Hepatocyte (in vitro differentiated cells): ENCODE results near the gene CXCR5. TPM values are rescaled to one million over a fixed set of nuclear protein-coding genes. Genes with fewer than 3 reads are reported as not detected.

Source experiments
- DNase-seq: peaks from one replicate; pipeline ENCODE4 v3.0.0-alpha.2; 2016; ENCODE audit warnings: low spot score
- H2AFZ ChIP-seq: fragments of 200-600 bp; sonication (generic); 2 replicates; pipeline ENCODE4 v1.6.0; 2016; ENCODE audit warnings: antibody characterized with exemption, mild to moderate bottlenecking
- H3K27ac ChIP-seq: fragments of 200-600 bp; sonication (generic); 2 replicates; pipeline ENCODE4 v1.5.1; 2016; ENCODE audit warnings: mild to moderate bottlenecking
- H3K27me3 ChIP-seq: fragments of 200-600 bp; sonication (generic); 2 replicates; pipeline ENCODE4 v1.6.1; 2016
- H3K36me3 ChIP-seq: fragments of 200-600 bp; sonication (generic); replicated peaks from 2 replicates; pipeline ENCODE4 v1.5.1; 2016; ENCODE audit warnings: low read depth; ENCODE audit not compliant: insufficient read depth
- H3K4me1 ChIP-seq: fragments of 200-600 bp; sonication (generic); 2 replicates; pipeline ENCODE4 v1.5.1; 2016; ENCODE audit warnings: mild to moderate bottlenecking, moderate library complexity; ENCODE audit not compliant: insufficient read depth
- H3K4me2 ChIP-seq: fragments of 200-600 bp; sonication (generic); 2 replicates; pipeline ENCODE4 v1.6.0; 2016
- H3K4me3 ChIP-seq: fragments of 200-600 bp; sonication (generic); 2 replicates; pipeline ENCODE4 v1.5.1; 2016; ENCODE audit warnings: mild to moderate bottlenecking
- H3K79me2 ChIP-seq: fragments of 200-600 bp; sonication (generic); 2 replicates; pipeline ENCODE4 v1.6.0; 2017; ENCODE audit warnings: mild to moderate bottlenecking
- H3K9me2 ChIP-seq: fragments of 200-600 bp; sonication (generic); replicated peaks from 2 replicates; pipeline ENCODE4 v1.6.0; 2017; ENCODE audit warnings: mild to moderate bottlenecking; ENCODE audit not compliant: insufficient read depth
- H3K9me3 ChIP-seq: fragments of 200-600 bp; sonication (generic); 2 replicates; pipeline ENCODE4 v1.5.1; 2016; ENCODE audit warnings: low read depth, mild to moderate bottlenecking
- H4K20me1 ChIP-seq: fragments of 200-600 bp; sonication (generic); 2 replicates; pipeline ENCODE4 v1.6.0; 2016; ENCODE audit warnings: mild to moderate bottlenecking; ENCODE audit not compliant: insufficient read depth, poor library complexity, severe bottlenecking
- EZH2 ChIP-seq: fragments of 200-600 bp; sonication (generic); IDR thresholded peaks from 2 replicates; pipeline ENCODE4 v1.6.1; 2016; ENCODE audit warnings: antibody characterized with exemption, mild to moderate bottlenecking, borderline replicate concordance
- EZH2phosphoT487 ChIP-seq: fragments of 200-600 bp; sonication (generic); IDR thresholded peaks from one replicate; pipeline ENCODE4 v1.6.1; 2018; ENCODE audit warnings: antibody characterized with exemption, mild to moderate bottlenecking, low read depth, moderate library complexity; ENCODE audit not compliant: unreplicated experiment, severe bottlenecking
- WGBS: methylation state at CpG from one replicate; pipeline ENCODE4 v1.1.6; 2016; ENCODE audit warnings: low lambda C conversion rate; ENCODE audit errors: missing lambda C conversion rate; 5-methylcytosine and 5-hydroxymethylcytosine counted together
- polyA plus RNA-seq: library from polyadenylated mRNA; unstranded; fragments of >200 nt; fragmentation: Nextera tagmentation; extraction: Ambion mirVana; gene quantifications from 2 replicates; pipeline ENCODE4 v1.2.1, GENCODE V29; 2016
- total RNA-seq: library from RNA; depleted of rRNA; stranded (reverse); fragments of >200 nt; gene quantifications from 2 replicates; pipeline ENCODE4 v1.2.3, GENCODE V29; 2014
- TF ChIP-seq, protein P1 (sequence below): fragments of 200-600 bp; sonication (generic); IDR thresholded peaks from 2 replicates; pipeline ENCODE4 v1.5.1; 2016; ENCODE audit warnings: antibody characterized with exemption, mild to moderate bottlenecking; ENCODE audit not compliant: poor library complexity

CXCR5 gene
- total and polyA plus RNA-seq, 2 experiments from 2014 or later = 0.11 TPM; not detected in 1

DNA sequence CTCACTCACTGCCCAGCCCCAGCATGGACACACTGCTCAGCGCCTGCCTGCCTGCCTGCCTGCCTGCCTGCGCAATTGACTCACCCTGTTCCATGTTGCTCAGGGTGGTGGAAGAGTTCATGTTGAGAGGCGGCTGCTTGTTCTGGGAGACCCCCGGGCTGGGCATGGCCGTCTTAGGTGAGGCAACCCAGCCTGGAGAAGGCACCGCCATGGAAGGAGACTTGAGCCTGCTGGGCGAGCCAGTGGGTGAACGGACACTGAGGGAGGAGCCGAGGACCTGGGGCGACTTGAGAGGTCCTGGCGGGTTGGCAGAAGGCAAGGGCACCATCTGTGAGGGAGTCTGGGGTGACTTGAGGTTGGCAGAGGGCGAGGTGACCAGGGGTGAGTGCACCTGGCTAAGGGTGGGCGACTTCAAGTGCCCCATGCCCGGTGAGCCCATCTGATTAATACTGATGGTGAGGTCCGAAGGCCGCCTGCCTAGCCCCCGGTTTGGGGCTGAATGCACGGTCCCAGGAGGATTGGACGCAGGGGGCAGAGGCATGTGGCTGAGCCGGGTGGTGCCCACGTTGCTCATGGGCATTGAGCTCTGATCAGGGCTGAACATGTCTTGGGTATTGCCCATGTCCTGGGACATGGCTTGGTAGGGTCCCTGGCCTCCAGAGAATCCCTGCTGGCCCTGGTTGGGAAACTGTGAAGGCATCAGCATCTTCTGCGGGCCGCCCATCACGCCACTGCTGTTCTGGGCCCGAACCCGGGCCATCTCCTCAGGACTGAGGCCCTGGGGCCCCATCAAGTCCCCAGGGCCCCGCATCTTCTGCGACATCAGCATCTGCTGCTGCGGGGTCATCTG, 17.1 kb downstream of the CXCR5 start:
- Histone ChIP-seq H3K79me2 (peaks cover 25% of the 10 kb centered on the region), H3K9me2 (no peaks in the 10 kb centered on the region), H3K27ac (no peak overlapping the region), H3K9me3 (no peaks in the 10 kb centered on the region), H2AFZ (no peak overlapping the region), H4K20me1 (peaks cover 28% of the 10 kb centered on the region), H3K4me2 (no peak overlapping the region), H3K4me3 (no peak overlapping the region), H3K36me3 (no peaks in the 10 kb centered on the region), H3K4me1 (peaks cover 10% of the 10 kb centered on the region), H3K27me3 (no peaks in the 10 kb centered on the region)
- TF ChIP-seq, protein P1, sequence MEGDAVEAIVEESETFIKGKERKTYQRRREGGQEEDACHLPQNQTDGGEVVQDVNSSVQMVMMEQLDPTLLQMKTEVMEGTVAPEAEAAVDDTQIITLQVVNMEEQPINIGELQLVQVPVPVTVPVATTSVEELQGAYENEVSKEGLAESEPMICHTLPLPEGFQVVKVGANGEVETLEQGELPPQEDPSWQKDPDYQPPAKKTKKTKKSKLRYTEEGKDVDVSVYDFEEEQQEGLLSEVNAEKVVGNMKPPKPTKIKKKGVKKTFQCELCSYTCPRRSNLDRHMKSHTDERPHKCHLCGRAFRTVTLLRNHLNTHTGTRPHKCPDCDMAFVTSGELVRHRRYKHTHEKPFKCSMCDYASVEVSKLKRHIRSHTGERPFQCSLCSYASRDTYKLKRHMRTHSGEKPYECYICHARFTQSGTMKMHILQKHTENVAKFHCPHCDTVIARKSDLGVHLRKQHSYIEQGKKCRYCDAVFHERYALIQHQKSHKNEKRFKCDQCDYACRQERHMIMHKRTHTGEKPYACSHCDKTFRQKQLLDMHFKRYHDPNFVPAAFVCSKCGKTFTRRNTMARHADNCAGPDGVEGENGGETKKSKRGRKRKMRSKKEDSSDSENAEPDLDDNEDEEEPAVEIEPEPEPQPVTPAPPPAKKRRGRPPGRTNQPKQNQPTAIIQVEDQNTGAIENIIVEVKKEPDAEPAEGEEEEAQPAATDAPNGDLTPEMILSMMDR = no peak
- TF ChIP-seq EZH2phosphoT487 (no peak), EZH2 (no peak)
- 96% methylated on average over 27 of the region's 29 CpGs for WGBS
- no peak for DNase-seq

DNA sequence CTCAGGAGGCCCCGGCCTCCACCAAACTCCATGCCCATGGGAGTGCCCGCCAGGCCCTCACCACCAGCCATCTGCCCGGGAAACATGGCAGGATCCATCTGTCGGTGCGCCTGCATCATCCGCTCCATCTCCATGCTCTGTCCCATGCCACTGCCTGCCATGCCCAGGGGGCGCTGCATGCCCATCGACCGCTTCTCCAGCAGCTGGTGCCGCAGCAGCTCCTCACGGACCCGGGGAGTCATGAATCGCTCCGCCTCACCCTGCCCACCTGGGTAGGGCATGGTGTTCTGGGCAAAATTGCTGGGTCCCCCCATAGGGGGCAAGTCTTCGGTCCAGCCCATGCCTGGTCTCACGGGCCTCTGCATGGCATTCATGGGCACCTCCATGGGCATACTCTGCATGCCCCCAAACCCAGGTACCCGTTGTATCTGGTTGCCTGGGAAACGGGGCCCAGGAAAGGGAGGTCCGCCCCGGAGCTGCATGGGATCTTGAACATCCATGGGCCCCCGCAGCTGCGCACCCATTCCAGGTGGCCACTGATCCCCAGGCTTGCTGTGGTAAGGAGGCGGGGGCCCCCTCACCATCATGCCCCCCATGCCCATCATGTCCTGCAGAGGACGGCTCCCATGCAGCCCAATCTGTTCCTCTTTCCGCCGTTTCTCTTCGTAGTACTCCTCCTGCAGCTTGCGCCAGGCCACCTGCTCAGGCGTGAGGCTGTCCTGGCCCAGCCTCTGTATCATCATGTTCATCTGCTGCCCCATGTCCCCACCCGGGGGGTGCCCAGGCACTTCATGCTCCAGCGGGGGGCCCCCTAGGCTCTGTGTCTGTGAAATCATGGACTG, 18.0 kb downstream of the CXCR5 start:
- H3K27ac ChIP-seq = no peak overlapping the region
- H4K20me1 ChIP-seq = peaks cover 33% of the 10 kb centered on the region
- H3K4me3 ChIP-seq = no peak overlapping the region
- H3K27me3 ChIP-seq = no peaks in the 10 kb centered on the region
- no peaks in the 10 kb centered on the region for H3K9me2 ChIP-seq
- TF ChIP-seq, protein P1 = no peak
- TF ChIP-seq EZH2 (no peak), EZH2phosphoT487 (no peak)
- peaks cover 1% of the 10 kb centered on the region for H3K4me1 ChIP-seq
- no peak for DNase-seq
- WGBS = 97% methylated on average over 30 of the region's 31 CpGs
- H3K79me2 ChIP-seq = peaks cover 35% of the 10 kb centered on the region
- no peaks in the 10 kb centered on the region for H3K36me3 ChIP-seq
- no peak overlapping the region for H2AFZ ChIP-seq
- H3K9me3 ChIP-seq = no peaks in the 10 kb centered on the region
- no peak overlapping the region for H3K4me2 ChIP-seq

DNA sequence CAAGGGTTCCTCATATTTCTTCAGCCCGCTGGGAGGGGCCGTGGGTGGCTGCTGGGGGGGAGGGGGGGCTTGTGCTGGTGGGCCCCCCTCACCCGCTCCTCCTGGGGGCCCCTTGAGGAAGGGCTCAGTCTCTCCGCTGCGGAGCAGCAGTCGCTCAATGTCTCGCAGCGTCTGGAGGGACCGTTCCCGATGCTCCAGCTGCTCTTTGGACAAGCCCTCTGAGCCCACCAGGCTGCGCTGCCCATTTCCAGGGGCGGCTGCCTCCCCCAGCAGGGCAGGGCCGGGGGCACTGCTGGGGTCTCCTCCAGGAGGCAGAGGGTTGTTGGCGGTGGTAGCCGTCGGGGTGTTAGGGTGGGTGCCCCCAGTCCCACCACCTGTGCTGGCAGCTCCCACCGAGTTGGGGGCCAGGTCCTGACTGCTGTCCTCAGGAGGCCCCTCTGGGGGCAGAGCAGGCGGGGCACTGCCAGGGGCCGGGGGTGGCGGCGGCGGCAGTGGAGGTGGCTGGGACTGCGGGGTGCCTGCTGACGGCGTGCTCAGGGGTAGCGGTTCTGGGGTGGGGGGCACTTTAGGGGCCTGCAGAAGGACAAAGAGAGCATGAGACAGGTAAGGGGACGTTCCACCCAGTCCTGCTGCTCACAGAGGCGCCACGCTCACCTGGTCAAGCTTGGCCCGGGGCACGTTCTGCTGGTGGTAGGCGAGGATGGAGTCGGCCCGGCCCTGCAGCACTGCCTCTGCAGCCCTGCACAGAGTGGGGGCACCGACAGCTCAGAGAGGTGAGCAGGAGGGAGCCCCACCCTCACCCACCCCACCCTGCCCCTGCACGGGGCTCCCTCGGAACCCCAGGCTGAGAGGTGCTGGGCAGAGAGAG, 18.9 kb downstream of the CXCR5 start:
- no peak for TF ChIP-seq EZH2phosphoT487
- Histone ChIP-seq H2AFZ (no peak overlapping the region), H3K36me3 (no peaks in the 10 kb centered on the region), H3K27me3 (no peaks in the 10 kb centered on the region), H3K4me1 (peaks cover 5% of the 10 kb centered on the region), H3K4me2 (no peak overlapping the region), H3K79me2 (peaks cover 42% of the 10 kb centered on the region), H3K4me3 (no peak overlapping the region), H3K9me3 (no peaks in the 10 kb centered on the region), H3K27ac (no peak overlapping the region), H4K20me1 (peaks cover 27% of the 10 kb centered on the region), H3K9me2 (no peaks in the 10 kb centered on the region)
- DNase-seq = no peak
- WGBS = 97% methylated on average over 25 of the region's 37 CpGs
